ENCODE results near the gene TTC23.
A peak's percentile ranks its signal among the peaks of the same experiment; 100 is the strongest.

TTC23 gene

DNA sequence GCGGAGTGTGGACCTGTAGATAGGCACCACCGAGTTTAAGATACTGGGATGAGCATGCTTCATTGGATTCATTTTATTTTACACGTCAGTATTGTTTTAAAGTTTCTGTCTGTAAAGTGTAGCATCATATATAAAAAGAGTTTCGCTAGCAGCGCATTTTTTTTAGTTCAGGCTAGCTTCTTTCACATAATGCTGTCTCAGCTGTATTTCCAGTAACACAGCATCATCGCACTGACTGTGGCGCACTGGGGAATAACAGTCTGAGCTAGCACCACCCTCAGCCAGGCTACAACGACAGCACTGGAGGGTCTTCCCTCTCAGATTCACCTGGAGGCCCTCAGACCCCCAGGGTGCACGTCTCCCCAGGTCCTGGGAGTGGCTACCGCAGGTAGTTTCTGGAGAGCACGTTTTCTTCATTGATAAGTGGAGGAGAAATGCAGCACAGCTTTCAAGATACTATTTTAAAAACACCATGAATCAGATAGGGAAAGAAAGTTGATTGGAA is 115.0 kb downstream of the TTC23 start:
- no peak for DNase-seq

DNA sequence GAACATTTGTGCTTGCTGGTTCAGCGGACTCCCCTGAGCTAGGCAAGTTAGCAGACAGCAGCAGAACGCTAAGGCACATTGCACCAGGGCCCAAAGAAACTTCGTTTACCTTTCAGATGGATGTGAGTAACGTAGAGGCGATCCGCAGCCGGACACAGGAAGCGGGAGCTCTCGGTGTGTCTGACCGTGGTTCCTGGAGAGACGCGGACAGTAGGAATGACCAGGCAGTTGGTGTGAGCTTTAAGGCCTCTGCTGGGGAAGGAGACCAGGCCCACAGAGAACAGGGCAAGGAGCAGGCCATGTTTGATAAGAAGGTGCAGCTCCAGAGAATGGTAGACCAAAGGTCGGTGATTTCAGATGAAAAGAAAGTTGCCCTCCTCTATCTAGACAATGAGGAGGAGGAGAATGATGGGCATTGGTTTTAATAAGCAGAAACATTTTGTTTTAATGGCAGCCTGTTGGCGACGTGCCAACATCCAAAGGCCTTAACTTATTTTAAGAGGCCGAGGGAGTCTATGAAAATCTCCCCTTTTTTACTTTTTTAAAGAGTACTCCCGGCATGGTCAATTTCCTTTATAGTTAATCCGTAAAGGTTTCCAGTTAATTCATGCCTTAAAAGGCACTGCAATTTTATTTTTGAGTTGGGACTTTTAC is 116.6 kb downstream of the TTC23 start:
- DNase-seq: no peak

DNA sequence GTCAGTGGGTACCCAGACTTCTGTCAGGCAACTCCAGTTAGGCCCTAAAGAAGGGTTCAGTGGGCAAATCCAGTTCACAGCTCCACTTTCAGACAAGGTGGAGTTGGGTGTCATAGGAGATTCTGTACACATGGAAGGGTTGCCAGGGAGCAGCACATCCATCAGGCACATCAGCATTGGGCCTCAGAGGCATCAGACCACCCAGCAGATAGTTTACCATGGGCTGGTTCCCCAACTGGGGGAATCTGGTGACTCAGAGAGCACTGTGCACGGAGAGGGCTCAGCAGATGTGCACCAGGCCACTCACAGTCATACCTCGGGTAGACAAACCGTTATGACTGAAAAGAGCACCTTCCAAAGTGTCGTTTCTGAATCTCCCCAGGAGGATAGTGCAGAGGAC is 117.3 kb downstream of the TTC23 start:
- no peak for DNase-seq

DNA sequence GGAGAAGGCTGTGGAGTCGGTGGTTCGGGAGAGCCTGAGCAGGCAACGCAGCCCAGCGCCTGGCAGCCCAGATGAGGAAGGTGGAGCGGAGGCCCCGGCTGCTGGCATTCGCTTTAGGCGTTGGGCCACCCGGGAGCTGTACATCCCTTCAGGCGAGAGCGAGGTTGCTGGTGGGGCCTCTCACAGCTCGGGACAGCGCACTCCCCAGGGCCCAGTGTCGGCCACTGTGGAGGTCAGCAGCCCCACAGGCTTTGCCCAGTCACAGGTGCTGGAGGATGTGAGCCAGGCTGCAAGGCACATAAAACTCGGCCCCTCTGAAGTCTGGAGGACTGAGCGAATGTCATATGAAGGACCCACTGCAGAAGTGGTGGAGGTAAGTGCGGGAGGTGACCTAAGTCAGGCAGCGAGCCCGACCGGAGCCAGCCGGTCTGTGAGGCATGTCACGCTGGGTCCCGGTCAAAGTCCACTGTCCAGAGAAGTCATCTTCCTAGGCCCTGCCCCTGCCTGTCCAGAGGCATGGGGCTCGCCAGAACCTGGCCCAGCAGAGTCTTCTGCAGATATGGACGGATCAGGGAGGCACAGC is 117.8 kb downstream of the TTC23 start:
- no peak for DNase-seq

DNA sequence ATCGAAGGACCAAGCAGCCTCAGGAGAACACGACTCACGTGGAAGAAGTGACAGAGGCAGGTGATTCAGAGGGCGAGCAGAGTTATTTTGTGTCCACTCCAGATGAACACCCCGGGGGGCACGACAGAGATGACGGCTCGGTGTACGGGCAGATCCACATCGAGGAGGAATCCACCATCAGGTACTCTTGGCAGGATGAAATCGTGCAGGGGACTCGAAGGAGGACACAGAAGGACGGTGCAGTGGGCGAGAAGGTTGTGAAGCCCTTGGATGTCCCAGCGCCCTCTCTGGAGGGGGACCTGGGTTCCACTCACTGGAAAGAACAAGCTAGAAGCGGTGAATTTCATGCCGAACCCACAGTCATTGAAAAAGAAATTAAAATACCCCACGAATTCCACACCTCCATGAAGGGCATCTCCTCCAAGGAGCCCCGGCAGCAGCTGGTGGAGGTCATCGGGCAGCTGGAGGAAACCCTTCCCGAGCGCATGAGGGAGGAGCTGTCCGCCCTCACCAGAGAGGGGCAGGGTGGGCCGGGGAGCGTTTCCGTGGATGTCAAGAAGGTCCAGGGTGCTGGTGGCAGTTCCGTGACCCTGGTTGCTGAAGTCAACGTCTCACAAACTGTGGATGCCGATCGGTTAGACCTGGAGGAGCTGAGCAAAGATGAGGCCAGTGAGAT is 118.5 kb downstream of the TTC23 start:
- no peak for DNase-seq

DNA sequence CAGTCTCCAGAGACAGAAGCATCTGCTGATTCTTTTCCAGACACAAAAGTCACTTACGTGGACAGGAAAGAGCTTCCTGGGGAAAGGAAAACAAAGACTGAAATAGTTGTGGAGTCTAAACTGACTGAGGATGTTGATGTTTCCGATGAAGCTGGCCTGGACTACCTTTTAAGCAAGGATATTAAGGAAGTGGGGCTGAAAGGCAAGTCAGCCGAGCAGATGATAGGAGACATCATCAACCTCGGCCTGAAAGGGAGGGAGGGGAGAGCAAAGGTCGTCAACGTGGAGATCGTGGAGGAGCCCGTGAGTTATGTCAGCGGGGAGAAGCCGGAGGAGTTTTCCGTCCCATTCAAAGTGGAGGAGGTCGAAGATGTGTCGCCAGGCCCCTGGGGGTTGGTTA is 119.1 kb downstream of the TTC23 start:
- DNase-seq: no peak

DNA sequence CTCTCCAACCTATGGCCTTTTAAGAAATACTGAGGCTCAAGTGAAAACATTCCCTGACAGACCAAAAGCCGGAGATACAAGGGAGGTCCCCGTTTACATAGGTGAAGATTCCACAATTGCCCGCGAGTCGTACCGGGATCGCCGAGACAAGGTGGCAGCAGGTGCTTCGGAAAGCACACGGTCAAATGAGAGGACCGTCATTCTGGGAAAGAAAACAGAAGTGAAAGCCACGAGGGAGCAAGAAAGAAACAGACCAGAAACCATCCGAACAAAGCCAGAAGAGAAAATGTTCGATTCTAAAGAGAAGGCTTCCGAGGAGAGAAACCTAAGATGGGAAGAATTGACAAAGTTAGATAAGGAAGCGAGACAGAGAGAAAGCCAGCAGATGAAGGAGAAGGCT is 119.7 kb downstream of the TTC23 start:
- DNase-seq: no peak

DNA sequence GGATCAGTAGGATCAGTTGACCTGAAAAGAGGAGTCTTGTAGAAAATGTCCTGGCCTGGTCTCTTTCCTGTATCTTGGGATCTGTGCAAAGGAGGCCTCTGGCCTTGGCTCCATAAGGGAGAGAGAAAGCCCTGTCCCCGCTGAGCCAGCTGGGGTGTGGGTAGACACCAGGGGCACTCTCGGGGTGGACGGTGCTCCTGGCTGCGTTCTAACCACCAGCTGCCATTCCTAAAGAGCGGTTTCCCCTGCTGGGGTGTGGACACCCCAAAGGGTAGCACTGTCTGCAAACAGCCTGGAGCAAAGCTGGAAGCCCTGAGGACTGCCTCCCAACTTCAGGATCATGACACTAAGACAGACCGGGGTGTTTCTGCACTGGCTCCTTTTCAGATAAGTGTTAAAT is 121.0 kb downstream of the TTC23 start:
- DNase-seq: no peak

DNA sequence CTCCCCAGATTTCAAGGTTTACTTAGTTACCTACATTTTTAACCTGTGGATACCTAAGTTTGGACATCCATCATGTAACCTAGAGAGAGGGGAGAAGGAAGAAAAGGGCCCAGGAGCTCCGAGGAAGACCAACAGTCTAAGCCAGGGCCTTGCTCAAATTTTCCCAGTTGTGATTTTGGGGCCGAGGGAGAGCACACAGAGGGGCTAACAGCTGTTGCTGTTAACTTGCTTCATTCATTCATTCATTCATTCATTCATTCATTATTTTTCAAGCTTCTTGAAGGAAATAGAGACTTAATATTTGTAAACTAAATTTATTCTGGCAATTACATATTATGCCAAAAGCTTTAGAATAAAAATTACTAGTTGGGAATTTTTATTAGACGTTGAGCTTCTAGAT is 121.6 kb downstream of the TTC23 start:
- no peak for DNase-seq

DNA sequence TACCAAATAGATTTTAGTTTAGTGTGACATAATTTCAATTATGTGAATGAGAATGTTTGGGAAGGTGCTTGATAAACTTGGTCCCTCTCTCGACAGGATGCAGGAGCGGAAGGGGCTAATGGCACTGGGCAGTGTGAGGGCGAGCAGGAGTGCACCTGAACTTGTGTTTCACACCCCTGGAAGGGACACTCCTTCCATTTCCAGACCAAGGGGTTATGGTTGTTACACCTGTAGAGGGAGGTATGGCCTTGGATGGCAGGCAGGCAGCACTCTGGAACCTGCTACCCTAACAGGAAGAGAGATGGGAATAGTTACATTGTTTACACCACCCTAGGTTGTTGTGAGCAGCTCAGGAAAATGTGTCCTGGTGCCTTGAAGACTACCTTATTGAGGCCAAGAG is 122.5 kb downstream of the TTC23 start:
- no peak for DNase-seq

DNA sequence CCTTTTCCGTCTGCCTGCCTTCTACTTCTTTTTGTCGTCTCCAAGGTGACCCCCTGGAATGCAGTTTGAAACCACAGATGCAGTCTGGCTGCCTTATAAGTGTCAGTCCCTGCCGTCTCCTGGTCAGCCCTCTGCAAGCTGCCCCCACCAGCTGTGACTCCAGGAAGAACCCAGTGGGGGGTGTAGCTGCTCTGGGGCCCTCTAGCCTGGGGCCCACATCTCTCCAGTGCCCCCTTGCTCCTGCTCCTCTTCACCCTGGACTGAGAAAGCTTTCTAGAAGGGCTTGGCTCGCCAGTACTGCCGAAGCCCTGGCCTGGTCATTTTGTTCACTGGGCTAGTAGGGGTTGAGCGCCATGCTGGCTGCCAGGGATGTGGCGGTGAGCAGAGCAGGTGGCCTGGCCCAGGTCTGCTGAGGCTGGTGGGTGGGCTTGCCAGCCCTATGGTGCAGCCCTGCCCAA is 123.2 kb downstream of the TTC23 start:
- DNase-seq: no peak

DNA sequence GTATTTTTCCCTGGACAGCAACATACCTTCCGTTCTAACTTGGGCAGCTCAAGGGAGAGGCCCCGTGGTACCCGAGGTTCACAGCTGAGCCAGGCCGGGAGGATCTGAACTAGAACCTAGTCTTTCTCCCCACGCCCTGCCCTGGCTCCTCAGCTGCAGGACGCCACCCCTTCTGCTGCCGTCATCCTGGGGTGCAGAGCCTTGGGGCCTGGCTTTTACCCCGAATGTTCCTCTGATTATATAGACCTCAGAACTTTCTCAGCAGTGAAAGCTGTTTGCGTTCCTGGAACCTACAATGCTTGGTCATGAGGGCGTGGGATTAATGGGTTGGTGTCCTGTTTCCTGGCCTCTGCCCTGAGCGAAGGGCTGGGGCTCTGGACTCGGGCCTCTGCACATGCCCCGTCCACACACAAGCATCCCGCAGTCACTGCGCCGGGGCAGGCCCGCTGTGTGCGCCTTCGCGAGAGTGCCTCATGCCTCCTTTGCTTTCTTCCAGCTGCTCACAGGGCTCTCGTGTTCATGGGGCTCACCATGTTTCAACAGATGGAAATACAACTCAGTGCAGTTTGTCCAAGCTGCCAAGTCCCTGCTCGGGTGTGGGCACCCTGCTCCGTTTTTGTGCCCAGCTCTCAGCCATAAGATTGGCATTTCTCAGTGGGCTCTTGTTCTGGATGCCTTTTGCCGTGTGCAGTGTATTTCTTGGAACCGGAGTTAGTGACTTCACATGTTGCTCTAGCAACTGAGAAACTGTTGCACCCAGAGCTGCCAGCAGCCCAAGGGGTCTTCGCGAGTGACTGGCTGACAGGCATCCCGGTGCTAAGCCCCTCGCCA is 124.1 kb downstream of the TTC23 start:
- no peak for DNase-seq

DNA sequence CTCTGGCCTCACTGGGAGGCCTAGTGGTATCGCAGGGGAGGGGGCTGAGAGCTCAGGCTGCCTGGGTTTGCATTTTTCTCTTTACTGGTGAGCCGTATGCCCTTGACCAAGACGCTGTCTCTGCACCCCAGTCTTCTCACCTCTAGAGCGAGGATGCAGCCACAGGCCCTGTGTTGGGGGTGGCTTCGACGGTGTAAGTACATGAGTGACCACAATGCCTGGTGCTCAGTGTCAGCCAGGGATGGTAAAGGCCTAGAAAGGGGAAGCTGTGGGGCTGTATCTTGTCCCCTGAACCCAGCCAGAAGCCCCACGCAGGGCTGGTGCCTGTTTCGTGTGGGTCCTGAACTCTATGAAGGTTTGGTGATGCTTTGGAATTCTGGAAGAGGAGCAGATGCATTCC is 124.7 kb downstream of the TTC23 start:
- DNase-seq: no peak

DNA sequence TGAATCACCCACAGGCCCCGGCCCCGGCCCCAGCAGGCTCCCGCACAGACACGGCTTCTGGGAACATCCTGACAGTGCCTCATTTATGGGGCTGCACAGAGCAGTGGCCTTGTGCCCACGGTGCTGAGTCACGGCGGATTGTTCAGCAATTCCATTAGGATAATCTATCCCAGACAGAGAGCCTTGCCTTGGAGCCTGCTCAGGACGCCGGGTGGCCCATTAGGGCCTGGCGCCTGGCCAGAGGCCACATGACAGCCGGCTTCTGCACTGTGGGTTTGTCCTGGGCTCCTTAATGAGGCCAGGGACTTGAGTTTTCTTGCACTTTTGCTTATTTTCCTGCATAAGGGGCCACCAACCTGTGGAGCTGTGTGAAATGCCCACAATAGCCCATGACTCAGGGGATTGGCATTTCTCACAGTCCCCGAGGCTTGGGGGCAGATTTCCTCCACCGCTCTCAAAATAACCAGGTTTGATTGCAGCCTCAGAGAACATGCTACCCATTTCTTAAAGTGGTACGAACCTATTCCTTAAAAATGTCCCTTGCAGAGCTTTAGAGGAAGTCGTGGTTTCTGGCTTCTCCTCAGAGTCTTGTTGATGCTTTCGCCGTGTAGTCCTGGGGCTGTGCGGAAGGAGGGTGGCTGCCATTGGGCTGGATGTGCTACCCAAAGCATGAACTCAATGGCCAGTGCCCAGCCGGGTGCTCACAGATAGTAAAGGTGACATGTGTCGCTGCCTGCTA is 125.5 kb downstream of the TTC23 start:
- DNase-seq: peak; percentile 24

DNA sequence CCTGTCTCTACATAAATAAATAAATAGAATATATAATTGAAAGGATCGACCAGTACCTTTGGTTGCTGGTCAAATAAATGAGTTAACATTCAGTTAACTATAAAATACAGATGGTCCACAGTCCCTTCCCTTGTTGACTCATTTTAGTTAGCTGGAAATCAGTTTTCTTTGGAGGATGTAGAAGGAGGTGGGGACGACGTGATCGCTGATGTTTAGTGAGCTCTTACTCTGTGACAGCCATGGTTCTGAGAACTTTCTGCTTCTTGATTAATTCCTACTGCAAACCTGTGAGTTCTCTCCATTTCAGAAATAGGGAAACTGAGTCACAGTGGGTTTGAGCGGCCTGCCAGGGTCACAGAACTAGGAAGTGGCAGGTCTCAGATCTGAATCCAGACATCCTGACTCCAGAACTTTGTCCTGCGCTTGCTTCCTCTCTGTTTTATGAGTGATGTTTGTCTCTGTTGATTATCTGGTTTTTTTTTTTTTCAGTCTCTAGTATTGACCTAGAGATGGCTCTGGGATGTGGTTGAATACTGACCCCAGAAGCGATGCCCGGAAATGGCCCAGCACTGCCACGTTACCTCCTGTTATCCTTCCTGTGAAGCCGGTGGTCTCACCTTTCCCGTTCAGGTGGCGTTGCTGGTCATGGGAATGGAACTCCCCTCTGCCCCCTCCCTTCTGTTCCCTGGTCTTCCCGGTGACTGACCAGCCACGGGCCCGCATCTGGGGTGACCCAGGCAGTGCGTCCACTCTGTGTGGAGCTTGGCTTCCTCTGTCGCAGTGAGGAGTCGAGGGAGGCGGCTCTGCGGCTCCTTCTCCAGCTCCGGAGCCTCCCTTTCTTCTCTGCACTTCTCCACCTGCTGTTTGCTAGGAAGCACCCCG is 126.3 kb downstream of the TTC23 start:
- DNase-seq: no peak

DNA sequence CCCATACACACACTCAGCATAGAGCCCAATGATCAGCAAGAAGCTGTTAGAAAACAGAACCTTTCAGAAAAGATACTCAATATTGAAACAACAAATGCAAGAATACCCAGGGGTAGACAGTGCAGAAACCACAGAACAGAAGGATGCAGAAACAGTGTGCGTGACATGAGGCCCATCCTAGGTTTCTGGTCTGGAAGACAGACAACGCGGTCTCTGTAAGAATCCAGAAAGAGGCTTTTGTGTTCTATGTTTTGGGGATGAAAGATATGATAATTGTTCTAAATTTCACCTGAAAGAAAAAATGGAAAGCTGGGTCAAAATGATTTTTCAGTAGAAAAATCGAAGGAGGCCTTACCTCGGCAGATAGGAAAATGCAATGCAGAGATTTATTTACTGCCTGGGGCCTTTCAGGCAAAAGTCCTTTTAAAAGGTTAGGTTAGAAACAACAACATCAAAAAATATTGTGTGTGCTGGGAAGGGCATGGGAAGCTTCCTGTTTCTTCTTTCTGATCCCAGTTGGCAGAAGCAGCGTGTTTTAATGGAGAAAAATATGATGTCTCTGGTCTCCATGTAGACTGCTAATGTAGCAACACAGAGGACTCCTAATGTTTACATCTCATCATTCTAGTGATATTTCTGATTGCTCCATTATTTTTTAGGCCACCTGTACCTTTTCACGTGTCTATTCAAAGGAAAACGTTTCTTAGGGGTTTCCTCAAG is 127.5 kb downstream of the TTC23 start:
- DNase-seq: no peak

DNA sequence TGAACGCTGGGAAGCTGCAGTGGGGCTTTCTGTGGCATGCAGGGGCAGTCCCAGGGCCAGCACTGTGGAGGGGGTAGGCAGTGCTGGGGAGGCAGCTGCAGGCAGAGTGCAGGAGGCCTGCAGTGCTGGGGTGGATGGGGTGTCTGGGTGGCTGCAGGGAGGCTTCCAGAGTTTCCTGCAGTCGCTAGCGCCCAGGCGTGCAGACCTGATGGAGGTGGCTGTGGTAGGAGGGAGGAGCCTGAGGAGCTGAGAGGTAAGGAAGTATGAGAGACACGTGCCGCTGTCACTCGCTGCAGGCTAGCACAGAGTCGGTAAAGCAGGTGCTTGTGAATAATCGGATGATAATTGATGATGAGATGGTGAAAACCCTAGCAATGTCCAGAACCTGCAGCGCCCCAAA is 128.2 kb downstream of the TTC23 start:
- no peak for DNase-seq

DNA sequence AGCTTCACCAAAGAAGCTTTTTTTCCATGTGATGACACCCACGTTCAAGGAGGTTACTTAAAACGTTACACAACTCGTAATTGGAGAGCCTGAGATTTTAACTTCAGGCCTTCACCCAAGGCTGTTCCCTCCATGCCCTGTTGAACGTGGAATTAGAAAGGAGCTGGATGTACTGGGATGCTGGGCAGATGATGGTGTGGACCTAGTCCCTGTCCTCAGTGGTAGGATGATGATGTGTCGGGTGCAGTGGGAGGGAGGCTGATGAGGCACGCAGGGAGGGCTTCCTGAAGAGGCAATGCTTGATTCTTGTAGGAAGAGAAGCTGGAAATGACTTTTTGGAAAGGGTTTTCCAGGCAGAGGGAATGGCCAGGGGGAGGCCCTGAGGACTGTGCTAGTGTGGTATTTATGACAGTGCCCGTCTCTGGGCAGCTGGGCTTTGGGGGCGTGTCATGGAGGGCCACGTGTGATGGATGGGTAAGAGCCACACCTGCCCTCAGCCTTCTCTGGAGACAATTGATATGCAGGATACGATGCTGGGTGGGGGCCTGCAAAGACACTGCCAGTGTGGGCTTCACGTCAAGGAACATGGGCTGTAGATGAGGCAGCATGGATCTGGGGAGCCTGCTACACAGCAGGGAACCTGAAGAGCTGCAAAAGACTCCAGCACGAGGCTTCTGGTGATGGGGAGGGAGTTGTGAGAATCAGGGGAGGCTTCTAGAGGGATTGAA is 129.2 kb downstream of the TTC23 start:
- no peak for DNase-seq

DNA sequence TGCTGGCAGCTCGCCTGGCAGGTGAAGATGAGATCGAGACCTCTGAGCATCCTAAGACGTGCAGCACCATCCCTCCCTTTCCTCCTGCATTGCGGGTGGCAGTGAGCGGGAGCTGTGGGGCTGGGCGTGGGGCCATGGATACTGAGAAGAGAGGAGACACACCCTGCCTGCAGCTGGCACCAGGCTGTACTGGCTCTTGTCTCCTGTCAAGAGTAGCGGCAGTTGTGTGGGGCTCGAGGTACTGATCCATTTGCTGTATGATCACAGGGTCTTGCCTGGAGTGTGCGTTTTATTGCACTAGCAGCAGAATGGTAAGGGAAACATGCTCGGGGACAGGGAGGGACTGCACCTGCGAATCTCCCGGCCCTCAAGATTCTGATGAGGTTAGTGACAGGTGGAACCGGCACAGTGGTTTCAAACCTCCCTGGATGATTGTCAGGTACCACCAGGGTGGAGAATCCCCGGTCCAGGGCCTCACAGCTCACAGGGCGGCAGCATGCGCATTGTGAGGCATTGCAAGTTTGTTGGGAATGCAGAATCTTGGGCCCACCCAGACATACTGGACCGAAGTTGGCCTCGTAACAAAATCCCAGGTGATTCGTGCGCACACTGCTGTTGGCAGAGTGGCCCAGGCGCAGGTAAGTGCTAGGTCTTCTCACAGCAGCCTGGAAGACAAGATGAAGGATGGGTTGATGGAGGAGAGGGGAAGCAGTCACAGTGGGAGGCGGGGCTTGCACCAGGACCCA is 130.4 kb downstream of the TTC23 start:
- no peak for DNase-seq

DNA sequence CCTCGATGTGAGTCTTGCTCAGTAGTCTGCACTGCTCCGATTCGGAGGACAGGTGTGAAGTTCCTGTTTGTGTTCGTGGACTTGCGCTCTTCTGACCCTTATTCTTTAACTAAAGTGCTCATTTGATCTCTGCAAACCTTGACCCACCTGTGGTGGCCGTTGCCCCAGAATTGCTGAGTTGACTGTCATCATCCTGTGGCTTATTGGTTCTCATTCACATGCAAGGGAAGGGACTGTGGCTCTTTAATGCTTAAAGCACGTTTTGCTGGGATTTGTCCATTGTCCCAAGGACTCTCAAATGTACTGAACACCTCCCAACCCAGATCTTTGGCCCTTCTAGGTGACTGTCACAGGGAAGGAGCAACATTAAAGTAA is 131.1 kb downstream of the TTC23 start:
- no peak for DNase-seq
